SK-N-SH (cell line): ENCODE results near the gene JPH2. TPM values are rescaled to one million over a fixed set of nuclear protein-coding genes. Genes with fewer than 3 reads are reported as not detected.

ENCODE experiments used
- CTCF ChIA-PET: fragments of 300-600, 350-600 bp; formaldehyde crosslinking; extraction: SDS; loops from one replicate; lab custom pipeline; 2021; lab: Yijun Ruan, JAX
- POLR2A ChIA-PET: fragments of 350-600 bp; sonication (Branson Sonifier 250); formaldehyde crosslinking; extraction: SDS; loops from one replicate; lab custom pipeline; 2020; ENCODE audit warnings: antibody characterized with exemption, inconsistent platforms; lab: Yijun Ruan, JAX
- DNase-seq: peaks from one replicate; pipeline ENCODE4 v3.0.0; 2012
- H2AFZ ChIP-seq: fragments of 200-600 bp; sonication (generic); 2 replicates; pipeline ENCODE4 v1.8.1; 2016; ENCODE audit warnings: antibody characterized with exemption, mild to moderate bottlenecking, low read depth
- H3F3A ChIP-seq: fragments of 200-600 bp; sonication (generic); replicated peaks from 2 replicates; pipeline ENCODE3; 2016; ENCODE audit warnings: antibody characterized with exemption, mild to moderate bottlenecking; ENCODE audit not compliant: insufficient read depth
- H3K27ac ChIP-seq, 2 experiments: fragments of 200-500 bp in 1 of 2; fragments of 200-600 bp in 1 of 2; sonication (Bioruptor generic) in 1 of 2; sonication (generic), shearing (Covaris generic) in 1 of 2; 2 replicates each; pipeline versions ENCODE4 v1.5.1 to v1.6.1; 2014 to 2016; ENCODE audit warnings: low read depth in 2 of 2, inconsistent platforms in 1 of 2, low read length in 1 of 2, mild to moderate bottlenecking in 1 of 2, mixed read lengths in 1 of 2
- H3K27me3 ChIP-seq: fragments of 200-600 bp; sonication (generic), shearing (Covaris generic); 2 replicates; pipeline ENCODE4 v1.6.1; 2016; ENCODE audit warnings: mixed run types; ENCODE audit not compliant: insufficient read depth
- H3K36me3 ChIP-seq, 2 experiments: fragments of 200-500 bp in 1 of 2; fragments of 200-600 bp in 1 of 2; sonication (Bioruptor generic) in 1 of 2; sonication (generic) in 1 of 2; replicated peaks in 1 of 2; 2 replicates each; pipeline versions ENCODE3 to v1.5.1; 2014 to 2016; ENCODE audit warnings: low read length in 1 of 2, mild to moderate bottlenecking in 1 of 2; ENCODE audit not compliant: insufficient read depth in 2 of 2, control insufficient read depth in 1 of 2
- H3K4me1 ChIP-seq, 2 experiments: fragments of 200-500 bp in 1 of 2; fragments of 200-600 bp in 1 of 2; sonication (Bioruptor generic) in 1 of 2; sonication (generic), shearing (Covaris generic) in 1 of 2; 2 replicates each; pipeline versions ENCODE4 v1.5.1 to v1.6.1; 2014 to 2016; ENCODE audit warnings: low read depth in 1 of 2, low read length in 1 of 2, mixed run types in 1 of 2; ENCODE audit not compliant: insufficient read depth in 2 of 2, control insufficient read depth in 1 of 2
- H3K4me2 ChIP-seq: fragments of 200-600 bp; sonication (generic), shearing (Covaris generic); 2 replicates; pipeline ENCODE4 v1.6.1; 2017; ENCODE audit warnings: mixed run types
- H3K4me3 ChIP-seq, 2 experiments: fragments of 200-500 bp in 1 of 2; fragments of 200-600 bp in 1 of 2; sonication (Bioruptor generic) in 1 of 2; sonication (generic), shearing (Covaris generic) in 1 of 2; 2 replicates each; pipeline versions ENCODE4 v1.5.1 to v1.8.1; 2014 to 2016; ENCODE audit warnings: low read depth in 2 of 2, inconsistent platforms in 1 of 2, low read length in 1 of 2, mild to moderate bottlenecking in 1 of 2, mixed read lengths in 1 of 2, moderate library complexity in 1 of 2
- H3K79me2 ChIP-seq: fragments of 200-600 bp; sonication (generic); 2 replicates; pipeline ENCODE4 v1.8.1; 2017; ENCODE audit warnings: mild to moderate bottlenecking; ENCODE audit not compliant: insufficient read depth
- H3K9ac ChIP-seq: fragments of 200-600 bp; sonication (generic); 2 replicates; pipeline ENCODE4 v1.6.1; 2017; ENCODE audit warnings: mixed run types
- H3K9me2 ChIP-seq: fragments of 200-600 bp; sonication (generic); 2 replicates; pipeline ENCODE4 v1.6.1; 2017; ENCODE audit warnings: mixed run types
- H3K9me3 ChIP-seq: fragments of 200-600 bp; sonication (generic); 2 replicates; pipeline ENCODE4 v1.6.1; 2017; ENCODE audit warnings: mixed run types, mild to moderate bottlenecking, moderate library complexity
- H4K20me1 ChIP-seq: fragments of 200-600 bp; sonication (generic); 2 replicates; pipeline ENCODE4 v1.6.1; 2017; ENCODE audit warnings: mild to moderate bottlenecking, mixed run types; ENCODE audit not compliant: insufficient read depth
- FOSL2 ChIP-seq: IDR thresholded peaks from 2 replicates; pipeline ENCODE4 v1.4.0; 2012; ENCODE audit warnings: low read depth, mild to moderate bottlenecking, moderate library complexity, borderline replicate concordance
- FOXJ3 ChIP-seq: sonication (generic); formaldehyde crosslinking; IDR thresholded peaks from 2 replicates; pipeline ENCODE4 v1.5.1; 2020; ENCODE audit warnings: mild to moderate bottlenecking, missing genetic modification reagents
- FOXM1 ChIP-seq: IDR thresholded peaks from 2 replicates; pipeline ENCODE4 v1.4.0; 2012; ENCODE audit warnings: low read depth, mild to moderate bottlenecking
- GABPA ChIP-seq: IDR thresholded peaks from 2 replicates; pipeline ENCODE4 v1.4.0; 2012; ENCODE audit warnings: low read depth, mild to moderate bottlenecking
- GATA2 ChIP-seq: sonication (generic); formaldehyde crosslinking; IDR thresholded peaks from 2 replicates; pipeline ENCODE4 v1.5.0; 2020; ENCODE audit warnings: mild to moderate bottlenecking, missing genetic modification reagents
- MEF2A ChIP-seq: IDR thresholded peaks from 2 replicates; pipeline ENCODE4 v1.4.0; 2012; ENCODE audit warnings: low read depth, borderline replicate concordance
- MXI1 ChIP-seq: IDR thresholded peaks from 2 replicates; pipeline ENCODE4 v1.6.1; 2012; ENCODE audit warnings: mild to moderate bottlenecking, low read depth, low read length, improper control_type of control experiment
- NFIC ChIP-seq: IDR thresholded peaks from 2 replicates; pipeline ENCODE4 v1.4.0; 2012; ENCODE audit warnings: borderline replicate concordance
- POLR2AphosphoS5 ChIP-seq: IDR thresholded peaks from 2 replicates; pipeline ENCODE4 v1.6.1; 2012; ENCODE audit warnings: low read depth, low read length
- RAD21 ChIP-seq: IDR thresholded peaks from 2 replicates; pipeline ENCODE4 v1.6.1; 2012; ENCODE audit warnings: mild to moderate bottlenecking, low read length
- RCOR1 ChIP-seq: fragments of 150-350 bp; IDR thresholded peaks from 2 replicates; pipeline ENCODE4 v1.6.1; 2017; ENCODE audit warnings: antibody characterized with exemption, low read length
- SMC3 ChIP-seq: IDR thresholded peaks from 2 replicates; pipeline ENCODE4 v1.6.1; 2012; ENCODE audit warnings: low read depth, low read length, improper control_type of control experiment
- TAF1 ChIP-seq: IDR thresholded peaks from 2 replicates; pipeline ENCODE4 v1.6.1; 2012; ENCODE audit warnings: low read depth, mild to moderate bottlenecking, low read length, moderate library complexity, borderline replicate concordance
- YY1 ChIP-seq: IDR thresholded peaks from 2 replicates; pipeline ENCODE4 v1.4.0; 2012; ENCODE audit warnings: low read depth, mild to moderate bottlenecking
- WGBS: methylation state at CpG from one replicate; pipeline ENCODE4 v1.1.6; 2017; ENCODE audit warnings: low lambda C conversion rate; 5-methylcytosine and 5-hydroxymethylcytosine counted together
- polyA plus RNA-seq, 3 experiments: library from polyadenylated mRNA; depleted of rRNA; stranded (reverse); fragments of >200 nt; gene quantifications; 2 replicates each; pipeline ENCODE4 v1.2.3, GENCODE V29; 2012
- TF ChIP-seq, protein P1 (sequence below): fragments of 150-350 bp; IDR thresholded peaks from 2 replicates; pipeline ENCODE4 v1.6.1; 2016; ENCODE audit warnings: mild to moderate bottlenecking, low read depth, low read length
- TF ChIP-seq, protein P2 (sequence below): IDR thresholded peaks from 2 replicates; pipeline ENCODE4 v1.6.1; 2012; ENCODE audit warnings: mild to moderate bottlenecking, low read depth, low read length, moderate library complexity

JPH2 gene
- polyA plus RNA-seq, 1 of the 3 experiments (the other 2 are of a cell fraction) = 0.67 TPM

DNA sequence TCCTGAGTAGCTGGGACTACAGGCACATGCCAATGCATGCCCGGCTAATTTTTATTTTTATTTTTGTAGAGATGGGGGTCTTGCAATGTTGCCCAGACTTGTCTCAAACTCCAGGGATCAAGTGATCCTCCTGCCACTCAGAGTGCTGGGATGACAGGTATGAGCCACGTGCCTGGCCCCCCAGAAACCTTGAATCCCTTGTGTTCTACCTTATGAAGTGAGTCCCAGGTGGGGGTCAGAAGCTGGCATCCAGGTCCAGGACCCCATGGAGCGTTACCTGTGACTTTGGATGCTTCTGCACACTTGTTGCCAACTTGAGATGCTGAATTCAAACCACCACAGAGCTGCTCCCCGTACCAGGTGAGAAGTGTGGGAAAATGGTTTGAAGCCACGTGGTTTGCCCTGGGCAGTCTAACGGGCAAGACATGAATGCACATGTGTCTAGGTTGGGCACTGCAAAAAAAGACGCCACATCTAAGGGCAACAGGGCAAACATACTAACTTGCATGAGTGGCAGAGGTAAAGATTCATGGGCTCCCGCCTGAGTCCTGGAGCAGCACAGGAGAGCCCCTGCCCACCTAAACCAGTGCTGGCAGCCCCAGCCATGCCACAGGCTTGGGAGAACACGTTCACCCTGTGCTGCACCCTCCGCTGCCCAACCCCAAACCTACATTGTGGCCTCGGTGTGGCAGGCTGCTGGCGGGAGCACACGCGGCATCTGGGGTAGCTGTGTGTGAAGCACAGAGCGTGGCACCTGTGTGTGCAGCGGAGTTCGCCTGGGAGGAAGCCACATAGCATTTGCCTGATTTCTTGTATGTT lies 101.2 kb downstream of the JPH2 start:
- CTCF ChIA-PET = interaction anchor here (1.1 to 1.6 kb wide), 3 partner anchors 336 to 551 kb away, joined by 3 to 6 read pairs (median 5); no protein-coding TSS in a partner anchor
- POLR2A ChIA-PET = no interaction called here
- no peak for TF ChIP-seq FOXJ3
- no peak for TF ChIP-seq MXI1
- TF ChIP-seq NFIC = no peak
- no peak for TF ChIP-seq MEF2A
- TF ChIP-seq, protein P1, sequence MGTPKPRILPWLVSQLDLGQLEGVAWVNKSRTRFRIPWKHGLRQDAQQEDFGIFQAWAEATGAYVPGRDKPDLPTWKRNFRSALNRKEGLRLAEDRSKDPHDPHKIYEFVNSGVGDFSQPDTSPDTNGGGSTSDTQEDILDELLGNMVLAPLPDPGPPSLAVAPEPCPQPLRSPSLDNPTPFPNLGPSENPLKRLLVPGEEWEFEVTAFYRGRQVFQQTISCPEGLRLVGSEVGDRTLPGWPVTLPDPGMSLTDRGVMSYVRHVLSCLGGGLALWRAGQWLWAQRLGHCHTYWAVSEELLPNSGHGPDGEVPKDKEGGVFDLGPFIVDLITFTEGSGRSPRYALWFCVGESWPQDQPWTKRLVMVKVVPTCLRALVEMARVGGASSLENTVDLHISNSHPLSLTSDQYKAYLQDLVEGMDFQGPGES = no peak
- TF ChIP-seq, protein P2, sequence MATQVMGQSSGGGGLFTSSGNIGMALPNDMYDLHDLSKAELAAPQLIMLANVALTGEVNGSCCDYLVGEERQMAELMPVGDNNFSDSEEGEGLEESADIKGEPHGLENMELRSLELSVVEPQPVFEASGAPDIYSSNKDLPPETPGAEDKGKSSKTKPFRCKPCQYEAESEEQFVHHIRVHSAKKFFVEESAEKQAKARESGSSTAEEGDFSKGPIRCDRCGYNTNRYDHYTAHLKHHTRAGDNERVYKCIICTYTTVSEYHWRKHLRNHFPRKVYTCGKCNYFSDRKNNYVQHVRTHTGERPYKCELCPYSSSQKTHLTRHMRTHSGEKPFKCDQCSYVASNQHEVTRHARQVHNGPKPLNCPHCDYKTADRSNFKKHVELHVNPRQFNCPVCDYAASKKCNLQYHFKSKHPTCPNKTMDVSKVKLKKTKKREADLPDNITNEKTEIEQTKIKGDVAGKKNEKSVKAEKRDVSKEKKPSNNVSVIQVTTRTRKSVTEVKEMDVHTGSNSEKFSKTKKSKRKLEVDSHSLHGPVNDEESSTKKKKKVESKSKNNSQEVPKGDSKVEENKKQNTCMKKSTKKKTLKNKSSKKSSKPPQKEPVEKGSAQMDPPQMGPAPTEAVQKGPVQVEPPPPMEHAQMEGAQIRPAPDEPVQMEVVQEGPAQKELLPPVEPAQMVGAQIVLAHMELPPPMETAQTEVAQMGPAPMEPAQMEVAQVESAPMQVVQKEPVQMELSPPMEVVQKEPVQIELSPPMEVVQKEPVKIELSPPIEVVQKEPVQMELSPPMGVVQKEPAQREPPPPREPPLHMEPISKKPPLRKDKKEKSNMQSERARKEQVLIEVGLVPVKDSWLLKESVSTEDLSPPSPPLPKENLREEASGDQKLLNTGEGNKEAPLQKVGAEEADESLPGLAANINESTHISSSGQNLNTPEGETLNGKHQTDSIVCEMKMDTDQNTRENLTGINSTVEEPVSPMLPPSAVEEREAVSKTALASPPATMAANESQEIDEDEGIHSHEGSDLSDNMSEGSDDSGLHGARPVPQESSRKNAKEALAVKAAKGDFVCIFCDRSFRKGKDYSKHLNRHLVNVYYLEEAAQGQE = no peak
- TF ChIP-seq TAF1 = no peak
- TF ChIP-seq RAD21 = no peak
- no peak for TF ChIP-seq GATA2 (CRISPR knock-in tag)
- TF ChIP-seq POLR2AphosphoS5 = no peak
- TF ChIP-seq RCOR1 = no peak
- no peak for TF ChIP-seq SMC3
- no peak for TF ChIP-seq GABPA
- TF ChIP-seq FOSL2 = no peak
- TF ChIP-seq FOXM1 = no peak
- no peak for TF ChIP-seq YY1
- Histone ChIP-seq H3K9me2 (no peaks in the 10 kb centered on the region), H3K9me3 (no peaks in the 10 kb centered on the region), H3K36me3 (no peaks in the 10 kb centered on the region), H4K20me1 (no peaks in the 10 kb centered on the region), H3K9ac (no peak overlapping the region), H3F3A (no peaks in the 10 kb centered on the region), H3K4me2 (no peak overlapping the region), H3K27ac (no peak overlapping the region), H3K4me3 (no peak overlapping the region), H2AFZ (no peak overlapping the region), H3K4me1 (peaks cover 7 to 23% of the 10 kb centered on the region in 2 experiments; a peak in 3 of 4 replicates), H3K79me2 (no peaks in the 10 kb centered on the region), H3K27me3 (no peaks in the 10 kb centered on the region)
- WGBS = 93% methylated on average over 15 of the region's 17 CpGs
- no peak for DNase-seq
